Stimulated activated naive CD8-positive, alpha-beta T cell treated with anti-CD3 and anti-CD28 coated beads, Interleukin-15, Interleukin-2, amounts not matched to agents 100 ng/mL and 50 ng/mL, for 24 hours (primary cell): ENCODE measurements around the gene AHNAK.
"Not testable (repeated sequence)": the region's sequence is repeated elsewhere in the genome, so short reads cannot be mapped to it uniquely, and the experiment has no call there.

Experiments used
- H3K27ac Mint-ChIP-seq: one replicate; pipeline ENCODE4 v1.8.0; 2021; ENCODE audit warnings: mild to moderate bottlenecking, mixed read lengths
- H3K27me3 Mint-ChIP-seq: one replicate; pipeline ENCODE4 v1.8.0; 2021; ENCODE audit warnings: mixed read lengths
- H3K36me3 Mint-ChIP-seq: one replicate; pipeline ENCODE4 v1.8.0; 2021; ENCODE audit warnings: low read depth, mixed read lengths
- H3K4me1 Mint-ChIP-seq: one replicate; pipeline ENCODE4 v1.8.0; 2021; ENCODE audit warnings: low read depth, mixed read lengths
- H3K4me3 Mint-ChIP-seq: one replicate; pipeline ENCODE4 v1.8.0; 2021; ENCODE audit warnings: mild to moderate bottlenecking, mixed read lengths
- H3K9me3 Mint-ChIP-seq: one replicate; pipeline ENCODE4 v1.8.0; 2021; ENCODE audit warnings: mixed read lengths

The AHNAK gene

GRCh38 chr11:62501432-62501891 lies 45.1 kb downstream of the AHNAK start:
- H3K4me3 Mint-ChIP-seq, result no peak overlapping the region
- no peaks in the 10 kb centered on the region for H3K9me3 Mint-ChIP-seq
- peaks cover 16% of the 10 kb centered on the region for H3K27me3 Mint-ChIP-seq
- H3K36me3 Mint-ChIP-seq, result no peaks in the 10 kb centered on the region
- no peak overlapping the region for H3K27ac Mint-ChIP-seq
- no peaks in the 10 kb centered on the region for H3K4me1 Mint-ChIP-seq

GRCh38 chr11:62500650-62501030 lies 46.0 kb downstream of the AHNAK start:
- Mint-ChIP-seq H3K4me1 (no peaks in the 10 kb centered on the region), H3K4me3 (no peak overlapping the region), H3K36me3 (no peaks in the 10 kb centered on the region), H3K9me3 (no peaks in the 10 kb centered on the region), H3K27ac (no peak overlapping the region), H3K27me3 (peaks cover 16% of the 10 kb centered on the region)

GRCh38 chr11:62499944-62500649 lies 46.5 kb downstream of the AHNAK start:
- Mint-ChIP-seq H3K27ac (no peak overlapping the region), H3K9me3 (no peaks in the 10 kb centered on the region), H3K27me3 (peaks cover 16% of the 10 kb centered on the region), H3K4me3 (no peak overlapping the region), H3K36me3 (no peaks in the 10 kb centered on the region), H3K4me1 (no peaks in the 10 kb centered on the region)

GRCh38 chr11:62499311-62499943 lies 47.2 kb downstream of the AHNAK start:
- not testable (repeated sequence) for H3K4me1 Mint-ChIP-seq, H3K4me3 Mint-ChIP-seq, H3K9me3 Mint-ChIP-seq, H3K27ac Mint-ChIP-seq, H3K36me3 Mint-ChIP-seq
- peaks cover 16% of the 10 kb centered on the region for H3K27me3 Mint-ChIP-seq

- Mint-ChIP-seq H3K9me3 (no peaks in the 10 kb centered on the region), H3K36me3 (no peaks in the 10 kb centered on the region), H3K4me3 (no peak overlapping the region), H3K27ac (no peak overlapping the region), H3K27me3 (peaks cover 16% of the 10 kb centered on the region), H3K4me1 (no peaks in the 10 kb centered on the region)
These were observed 47.9 kb downstream of the AHNAK start for GRCh38 chr11:62498492-62499286.

- no peak overlapping the region for H3K4me3 Mint-ChIP-seq
- H3K27me3 Mint-ChIP-seq, result peaks cover 16% of the 10 kb centered on the region
- no peaks in the 10 kb centered on the region for H3K4me1 Mint-ChIP-seq
- H3K27ac Mint-ChIP-seq, result no peak overlapping the region
- H3K9me3 Mint-ChIP-seq, result no peaks in the 10 kb centered on the region
- no peaks in the 10 kb centered on the region for H3K36me3 Mint-ChIP-seq
These were observed 48.6 kb downstream of the AHNAK start for GRCh38 chr11:62498031-62498430.

GRCh38 chr11:62497132-62497801 lies 49.3 kb downstream of the AHNAK start:
- Mint-ChIP-seq H3K36me3 (no peaks in the 10 kb centered on the region), H3K4me3 (no peak overlapping the region), H3K4me1 (no peaks in the 10 kb centered on the region), H3K9me3 (no peaks in the 10 kb centered on the region), H3K27me3 (peaks cover 12% of the 10 kb centered on the region), H3K27ac (no peak overlapping the region)

GRCh38 chr11:62496676-62497075 lies 49.9 kb downstream of the AHNAK start:
- Mint-ChIP-seq H3K4me3 (no peak overlapping the region), H3K27me3 (peaks cover 6% of the 10 kb centered on the region), H3K36me3 (no peaks in the 10 kb centered on the region), H3K9me3 (no peaks in the 10 kb centered on the region), H3K4me1 (no peaks in the 10 kb centered on the region), H3K27ac (no peak overlapping the region)

GRCh38 chr11:62494246-62494645 lies 52.4 kb downstream of the AHNAK start:
- no peaks in the 10 kb centered on the region for H3K36me3 Mint-ChIP-seq
- H3K27me3 Mint-ChIP-seq, result no peaks in the 10 kb centered on the region
- no peaks in the 10 kb centered on the region for H3K4me1 Mint-ChIP-seq
- no peaks in the 10 kb centered on the region for H3K9me3 Mint-ChIP-seq
- no peak overlapping the region for H3K4me3 Mint-ChIP-seq
- H3K27ac Mint-ChIP-seq, result no peak overlapping the region

GRCh38 chr11:62493801-62494200 lies 52.8 kb downstream of the AHNAK start:
- no peak overlapping the region for H3K27ac Mint-ChIP-seq
- no peaks in the 10 kb centered on the region for H3K4me1 Mint-ChIP-seq
- H3K27me3 Mint-ChIP-seq, result no peaks in the 10 kb centered on the region
- H3K36me3 Mint-ChIP-seq, result no peaks in the 10 kb centered on the region
- no peaks in the 10 kb centered on the region for H3K9me3 Mint-ChIP-seq
- no peak overlapping the region for H3K4me3 Mint-ChIP-seq

GRCh38 chr11:62492586-62492985 lies 54.0 kb downstream of the AHNAK start:
- Mint-ChIP-seq H3K4me1 (no peaks in the 10 kb centered on the region), H3K9me3 (no peaks in the 10 kb centered on the region), H3K27ac (no peak overlapping the region), H3K36me3 (no peaks in the 10 kb centered on the region), H3K4me3 (no peak overlapping the region), H3K27me3 (no peaks in the 10 kb centered on the region)

GRCh38 chr11:62491571-62492329 lies 54.9 kb downstream of the AHNAK start:
- Mint-ChIP-seq H3K36me3 (no peaks in the 10 kb centered on the region), H3K4me3 (no peak overlapping the region), H3K27ac (no peak overlapping the region), H3K4me1 (no peaks in the 10 kb centered on the region), H3K27me3 (no peaks in the 10 kb centered on the region), H3K9me3 (no peaks in the 10 kb centered on the region)

- H3K4me3 Mint-ChIP-seq, result no peak overlapping the region
- H3K27ac Mint-ChIP-seq, result no peak overlapping the region
- no peaks in the 10 kb centered on the region for H3K4me1 Mint-ChIP-seq
- no peaks in the 10 kb centered on the region for H3K36me3 Mint-ChIP-seq
- H3K27me3 Mint-ChIP-seq, result peaks cover 3% of the 10 kb centered on the region
- H3K9me3 Mint-ChIP-seq, result no peaks in the 10 kb centered on the region
These were observed 57.4 kb downstream of the AHNAK start for GRCh38 chr11:62489204-62489603.

- Mint-ChIP-seq H3K27ac (no peak overlapping the region), H3K27me3 (peaks cover 3% of the 10 kb centered on the region), H3K4me3 (no peak overlapping the region), H3K36me3 (no peaks in the 10 kb centered on the region), H3K4me1 (no peaks in the 10 kb centered on the region), H3K9me3 (no peaks in the 10 kb centered on the region)
These were observed 58.7 kb downstream of the AHNAK start for GRCh38 chr11:62487738-62488551.
